Transverse colon (tissue), 4 donors: Measurements from ENCODE around the gene SUSD2.

ENCODE experiments used
- EP300 ChIP-seq: sonication (generic); formaldehyde crosslinking; IDR thresholded peaks from one replicate; pipeline ENCODE4 v1.6.1; 2017; ENCODE audit warnings: antibody characterized with exemption, low read depth
- POLR2A ChIP-seq: fragments of 450-650 bp; IDR thresholded peaks from one replicate; pipeline ENCODE4 v1.6.1; 2016; ENCODE audit warnings: antibody characterized with exemption, mild to moderate bottlenecking, moderate library complexity
- POLR2AphosphoS5 ChIP-seq, 3 donors: sonication (generic); formaldehyde crosslinking; IDR thresholded peaks; one replicate each; pipeline ENCODE4 v1.6.1; 2016; ENCODE audit warnings: antibody characterized with exemption in 3 of 3
- TF ChIP-seq, protein P1 (sequence below), 5 experiments: fragments of 200-600 bp in 3 of 5; fragments of 450-650 bp in 2 of 5; sonication (generic) in 3 of 5; IDR thresholded peaks; 1 replicate in 2 of 5; 2 replicates in 3 of 5; pipeline ENCODE4 v1.5.1; 2016 to 2017; ENCODE audit warnings: antibody characterized with exemption in 5 of 5, inconsistent platforms in 3 of 5, mild to moderate bottlenecking in 2 of 5, moderate library complexity in 1 of 5

DNA sequence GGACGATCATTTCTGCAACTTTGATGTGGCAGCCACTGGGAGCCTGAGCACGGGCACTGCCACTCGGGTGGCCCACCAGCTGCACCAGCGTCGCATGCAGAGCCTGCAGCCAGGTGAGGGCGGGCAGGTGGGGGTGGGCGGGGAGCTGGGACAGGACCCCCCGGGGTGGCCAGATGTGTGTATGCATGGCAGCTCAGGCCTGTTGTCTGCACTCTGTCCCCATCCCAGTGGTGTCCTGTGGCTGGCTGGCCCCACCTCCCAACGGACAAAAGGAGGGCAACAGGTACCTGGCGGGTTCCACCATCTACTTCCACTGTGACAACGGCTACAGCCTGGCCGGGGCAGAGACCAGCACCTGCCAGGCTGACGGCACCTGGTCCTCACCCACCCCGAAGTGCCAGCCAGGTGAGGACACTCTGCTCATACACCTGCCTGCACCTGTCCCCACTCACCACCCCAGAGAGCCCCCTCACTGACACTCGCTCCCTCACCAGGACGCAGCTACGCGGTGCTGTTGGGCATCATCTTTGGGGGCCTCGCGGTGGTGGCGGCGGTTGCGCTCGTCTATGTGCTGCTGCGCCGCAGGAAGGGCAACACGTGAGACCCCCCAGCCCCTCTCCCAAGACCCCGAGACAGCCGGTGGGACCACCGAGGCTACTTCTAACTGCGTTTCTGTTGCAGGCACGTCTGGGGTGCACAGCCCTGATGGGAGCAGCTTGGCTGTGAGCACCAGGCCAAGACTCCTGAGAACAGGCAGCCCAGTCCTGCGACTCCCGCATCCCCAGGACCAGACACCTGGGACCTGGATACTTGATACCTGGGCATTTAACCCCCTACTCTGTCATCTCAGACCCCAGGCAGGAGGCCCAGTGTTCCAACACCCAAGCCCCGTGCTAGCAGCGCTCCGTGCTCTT is 6.7 kb downstream of the SUSD2 start:
- TF ChIP-seq, protein P1, sequence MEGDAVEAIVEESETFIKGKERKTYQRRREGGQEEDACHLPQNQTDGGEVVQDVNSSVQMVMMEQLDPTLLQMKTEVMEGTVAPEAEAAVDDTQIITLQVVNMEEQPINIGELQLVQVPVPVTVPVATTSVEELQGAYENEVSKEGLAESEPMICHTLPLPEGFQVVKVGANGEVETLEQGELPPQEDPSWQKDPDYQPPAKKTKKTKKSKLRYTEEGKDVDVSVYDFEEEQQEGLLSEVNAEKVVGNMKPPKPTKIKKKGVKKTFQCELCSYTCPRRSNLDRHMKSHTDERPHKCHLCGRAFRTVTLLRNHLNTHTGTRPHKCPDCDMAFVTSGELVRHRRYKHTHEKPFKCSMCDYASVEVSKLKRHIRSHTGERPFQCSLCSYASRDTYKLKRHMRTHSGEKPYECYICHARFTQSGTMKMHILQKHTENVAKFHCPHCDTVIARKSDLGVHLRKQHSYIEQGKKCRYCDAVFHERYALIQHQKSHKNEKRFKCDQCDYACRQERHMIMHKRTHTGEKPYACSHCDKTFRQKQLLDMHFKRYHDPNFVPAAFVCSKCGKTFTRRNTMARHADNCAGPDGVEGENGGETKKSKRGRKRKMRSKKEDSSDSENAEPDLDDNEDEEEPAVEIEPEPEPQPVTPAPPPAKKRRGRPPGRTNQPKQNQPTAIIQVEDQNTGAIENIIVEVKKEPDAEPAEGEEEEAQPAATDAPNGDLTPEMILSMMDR (IDR thresholded peaks at IDR 0.05): no peak
- no peak for TF ChIP-seq POLR2A
- no peak for TF ChIP-seq POLR2AphosphoS5 (IDR thresholded peaks at IDR 0.05)
- no peak for TF ChIP-seq EP300
